Parathyroid adenoma (tissue), 2 donors: ENCODE measurements around the gene MSI2.

Experiments
- H2AFZ ChIP-seq: fragments of 300-600 bp; sonication (generic); one replicate; pipeline ENCODE4 v1.7.0; 2017; ENCODE audit warnings: antibody characterized with exemption, mild to moderate bottlenecking
- H3K27ac ChIP-seq: fragments of 300-600 bp; sonication (generic); one replicate; pipeline ENCODE4 v1.7.0; 2017
- H3K27me3 ChIP-seq: fragments of 300-600 bp; sonication (generic); one replicate; pipeline ENCODE4 v1.7.0; 2017; ENCODE audit warnings: low read length; ENCODE audit not compliant: control insufficient read depth, insufficient read depth
- H3K36me3 ChIP-seq: fragments of 300-600 bp; sonication (generic); one replicate; pipeline ENCODE4 v1.7.0; 2017; ENCODE audit warnings: low read length; ENCODE audit not compliant: control insufficient read depth, insufficient read depth
- H3K4me1 ChIP-seq: fragments of 300-600 bp; sonication (generic); one replicate; pipeline ENCODE4 v1.7.0; 2017; ENCODE audit warnings: control low read depth
- H3K4me2 ChIP-seq: fragments of 300-600 bp; sonication (generic); one replicate; pipeline ENCODE4 v1.7.0; 2017; ENCODE audit warnings: low read length
- H3K4me3 ChIP-seq: fragments of 300-600 bp; sonication (generic); one replicate; pipeline ENCODE4 v1.7.0; 2017; ENCODE audit warnings: low read depth, low read length
- H3K79me2 ChIP-seq: fragments of 300-600 bp; sonication (generic); one replicate; pipeline ENCODE4 v1.7.0; 2017; ENCODE audit warnings: control low read depth
- H3K9ac ChIP-seq: fragments of 300-600 bp; sonication (generic); one replicate; pipeline ENCODE4 v1.7.0; 2017; ENCODE audit warnings: mild to moderate bottlenecking
- H3K9me3 ChIP-seq: fragments of 300-600 bp; sonication (generic); one replicate; pipeline ENCODE4 v1.7.0; 2017; ENCODE audit warnings: low read length; ENCODE audit not compliant: control insufficient read depth
- CTCF ChIP-seq: fragments of 300-600 bp; sonication (generic); IDR thresholded peaks from one replicate; pipeline ENCODE4 v1.7.0; 2017; ENCODE audit warnings: antibody characterized with exemption, mild to moderate bottlenecking
- donor health status: primary hyperparathyroidism.

The MSI2 gene

GRCh38 chr17:57662041-57662440, 405.7 kb downstream of the MSI2 start:
- Histone ChIP-seq H2AFZ (no peak overlapping the region), H3K27ac (peak overlapping the region; percentile 83), H3K9ac (no peak overlapping the region), H3K4me2 (no peak overlapping the region), H3K79me2 (no peaks in the 10 kb centered on the region), H3K9me3 (no peaks in the 10 kb centered on the region), H3K4me3 (no peak overlapping the region), H3K36me3 (no peaks in the 10 kb centered on the region), H3K27me3 (no peaks in the 10 kb centered on the region), H3K4me1 (peaks cover 44% of the 10 kb centered on the region)
- TF ChIP-seq CTCF: no peak

- Histone ChIP-seq H2AFZ (peak overlapping the region; percentile 59), H3K27me3 (no peaks in the 10 kb centered on the region), H3K79me2 (no peaks in the 10 kb centered on the region), H3K9ac (no peak overlapping the region), H3K4me1 (peaks cover 41% of the 10 kb centered on the region), H3K9me3 (no peaks in the 10 kb centered on the region), H3K36me3 (no peaks in the 10 kb centered on the region), H3K4me2 (peak overlapping the region; percentile 48), H3K4me3 (peak overlapping the region; percentile 2), H3K27ac (peak overlapping the region; percentile 83)
- no peak for TF ChIP-seq CTCF
Measured at GRCh38 chr17:57662644-57663308, 406.5 kb downstream of the MSI2 start.

GRCh38 chr17:57663326-57664070, 407.2 kb downstream of the MSI2 start:
- H3K4me2 ChIP-seq: no peak overlapping the region
- H2AFZ ChIP-seq: no peak overlapping the region
- no peaks in the 10 kb centered on the region for H3K27me3 ChIP-seq
- H3K36me3 ChIP-seq: no peaks in the 10 kb centered on the region
- H3K9ac ChIP-seq: no peak overlapping the region
- H3K27ac ChIP-seq: peak overlapping the region; percentile 30
- TF ChIP-seq CTCF: no peak
- peak overlapping the region; percentile 2 for H3K4me3 ChIP-seq
- no peaks in the 10 kb centered on the region for H3K79me2 ChIP-seq
- no peaks in the 10 kb centered on the region for H3K9me3 ChIP-seq
- H3K4me1 ChIP-seq: peaks cover 47% of the 10 kb centered on the region

- H3K4me2 ChIP-seq: no peak overlapping the region
- H3K79me2 ChIP-seq: peaks cover 2% of the 10 kb centered on the region
- H2AFZ ChIP-seq: no peak overlapping the region
- H3K9me3 ChIP-seq: no peaks in the 10 kb centered on the region
- H3K36me3 ChIP-seq: no peaks in the 10 kb centered on the region
- H3K4me1 ChIP-seq: peaks cover 49% of the 10 kb centered on the region
- no peak overlapping the region for H3K4me3 ChIP-seq
- H3K27me3 ChIP-seq: no peaks in the 10 kb centered on the region
- no peak overlapping the region for H3K9ac ChIP-seq
- TF ChIP-seq CTCF: no peak
- H3K27ac ChIP-seq: no peak overlapping the region
Measured at GRCh38 chr17:57665128-57665527, 408.8 kb downstream of the MSI2 start.
